Prostate gland (tissue), 2 donors: ENCODE data around the gene CUTA. TPM values are rescaled to one million over a fixed set of nuclear protein-coding genes. Genes with fewer than 3 reads are reported as not detected.

Experiments used
- DNase-seq: peaks from one replicate; pipeline ENCODE4 v3.0.0-alpha.2; 2019; ENCODE audit warnings: low spot score
- H3K27ac ChIP-seq, 2 donors: fragments of 200-600 bp; sonication (generic); 2 replicates each; pipeline ENCODE4 v1.5.1; 2017 to 2019
- H3K27me3 ChIP-seq: fragments of 200-600 bp; sonication (generic); replicated peaks from 2 replicates; pipeline ENCODE4 v1.5.1; 2019; ENCODE audit not compliant: insufficient read depth
- H3K36me3 ChIP-seq, 2 donors: fragments of 200-600 bp; sonication (generic); 1 replicate in 1 of 2; 2 replicates in 1 of 2; pipeline versions ENCODE4 v1.5.1 to v1.8.1; 2017 to 2019
- H3K4me1 ChIP-seq: fragments of 200-600 bp; sonication (generic); replicated peaks from 2 replicates; pipeline ENCODE4 v1.5.1; 2019
- H3K4me3 ChIP-seq, 2 donors: fragments of 200-600 bp; sonication (generic); 2 replicates each; pipeline ENCODE4 v1.5.1; 2017 to 2019
- H3K9me3 ChIP-seq: fragments of 200-600 bp; sonication (generic); 2 replicates; pipeline ENCODE4 v1.5.1; 2017
- CTCF ChIP-seq, 4 experiments: fragments of 200-600 bp in 2 of 4; fragments of 450-650 bp in 2 of 4; sonication (generic) in 2 of 4; IDR thresholded peaks; 1 replicate in 3 of 4; 2 replicates in 1 of 4; pipeline ENCODE4 v1.5.1; 2016 to 2019; ENCODE audit warnings: antibody characterized with exemption in 4 of 4, mild to moderate bottlenecking in 2 of 4, moderate library complexity in 2 of 4
- POLR2A ChIP-seq: fragments of 450-650 bp; IDR thresholded peaks from one replicate; pipeline ENCODE4 v1.6.1; 2016; ENCODE audit warnings: antibody characterized with exemption, mild to moderate bottlenecking
- POLR2AphosphoS5 ChIP-seq: sonication (generic); formaldehyde crosslinking; IDR thresholded peaks from one replicate; pipeline ENCODE4 v1.6.1; 2017; ENCODE audit warnings: antibody characterized with exemption
- WGBS: methylation state at CpG from one replicate; pipeline ENCODE4 v1.1.5; 2018; 5-methylcytosine and 5-hydroxymethylcytosine counted together
- intact Hi-C: fragments of 100-400 bp; cut with DNase I; formaldehyde crosslinking; loops from one replicate; pipeline ENCODE4 v1.14.2; 2022
- total RNA-seq, 2 donors: library from RNA; depleted of rRNA; stranded (reverse); fragments of >200 nt; gene quantifications; one replicate each; pipeline ENCODE4 v1.1.0, GENCODE V29; 2016

CUTA gene
- total RNA-seq, 2 donors from 2014 or later, result 189 to 260 TPM

DNA sequence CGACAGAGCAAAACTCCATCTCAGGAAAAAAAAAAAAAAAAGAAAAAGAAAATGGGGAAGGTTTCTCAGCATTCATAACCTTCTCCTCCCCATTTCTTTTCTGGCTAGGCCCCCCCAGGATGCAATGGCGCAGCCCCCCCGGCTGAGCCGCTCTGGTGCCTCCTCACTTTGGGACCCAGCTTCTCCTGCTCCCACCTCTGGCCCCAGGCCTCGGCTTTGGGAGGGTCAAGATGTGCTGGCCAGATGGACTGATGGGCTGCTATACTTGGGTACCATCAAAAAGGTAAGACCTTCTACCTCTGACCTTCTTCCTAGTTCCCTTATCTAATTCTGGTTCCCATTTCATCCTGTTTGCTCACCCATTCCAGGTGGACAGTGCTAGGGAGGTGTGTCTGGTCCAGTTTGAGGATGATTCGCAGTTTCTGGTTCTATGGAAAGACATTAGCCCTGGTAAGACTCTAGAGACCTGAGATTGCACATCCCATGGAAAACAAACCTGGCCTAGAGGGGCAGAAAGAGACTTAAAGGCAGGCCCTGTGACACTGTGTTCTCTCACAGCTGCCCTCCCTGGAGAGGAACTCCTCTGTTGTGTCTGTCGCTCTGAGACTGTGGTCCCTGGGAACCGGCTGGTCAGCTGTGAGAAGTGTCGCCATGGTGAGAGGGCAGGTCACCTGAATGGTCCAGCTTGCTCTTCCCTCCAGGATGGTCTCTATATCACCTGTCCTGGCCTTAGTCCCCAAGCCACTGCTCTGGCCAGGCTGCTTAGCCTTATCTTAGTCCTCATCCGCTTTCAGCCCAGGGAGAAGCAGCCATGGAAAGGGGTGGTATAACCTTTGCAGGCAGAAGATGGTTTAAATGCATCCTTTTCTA is 5.5 kb downstream of the CUTA start:
- Histone ChIP-seq H3K27me3 (no peaks in the 10 kb centered on the region), H3K36me3 (no peaks in the 10 kb centered on the region), H3K27ac (peak overlapping the region; percentile 100), H3K4me3 (peak overlapping the region in 1 of 2 donors; percentile 100), H3K4me1 (peaks cover 12% of the 10 kb centered on the region), H3K9me3 (no peaks in the 10 kb centered on the region)
- intact Hi-C loops, result loop anchor here (5.0 to 10.0 kb wide), 2 partner anchors 95 to 438 kb away; partner anchors contain the start of gene ZBTB22
- DNase-seq, result no peak
- TF ChIP-seq POLR2AphosphoS5 (no peak), CTCF (IDR thresholded peaks at IDR 0.05) (no peak), POLR2A (no peak)
- 85% methylated on average over 10 of the region's 10 CpGs for WGBS

DNA sequence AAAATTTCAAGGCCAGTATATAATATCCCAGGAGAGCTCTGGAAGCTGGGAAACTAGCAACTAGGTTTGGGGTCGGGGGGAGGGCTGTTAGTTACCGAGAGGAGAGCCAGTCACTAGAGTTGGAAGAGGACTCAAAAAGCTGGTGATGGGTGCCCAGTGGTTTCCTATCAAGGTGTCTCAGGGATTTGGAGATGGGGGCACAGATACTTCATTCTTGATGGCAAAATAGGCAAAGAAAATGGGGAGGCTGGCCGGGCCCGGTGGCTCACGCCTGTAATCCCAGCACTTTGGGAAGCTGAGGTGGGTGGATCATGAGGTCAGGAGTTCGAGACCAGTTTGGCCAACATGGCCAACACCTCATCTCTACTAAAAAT is 6.3 kb downstream of the CUTA start:
- H3K36me3 ChIP-seq, result no peaks in the 10 kb centered on the region
- H3K27me3 ChIP-seq, result no peaks in the 10 kb centered on the region
- intact Hi-C loops, result loop anchor here (5.0 to 10.0 kb wide), 2 partner anchors 94 to 437 kb away; partner anchors contain the start of gene ZBTB22
- no peak for DNase-seq
- H3K4me3 ChIP-seq, result peak overlapping the region; percentile 100
- TF ChIP-seq CTCF (IDR thresholded peaks at IDR 0.05) (no peak), POLR2A (no peak), POLR2AphosphoS5 (no peak)
- no peaks in the 10 kb centered on the region for H3K9me3 ChIP-seq
- WGBS, result 36% methylated on average over 6 of the region's 6 CpGs
- peaks cover 9% of the 10 kb centered on the region for H3K4me1 ChIP-seq
- H3K27ac ChIP-seq, result peak overlapping the region; percentile 100

DNA sequence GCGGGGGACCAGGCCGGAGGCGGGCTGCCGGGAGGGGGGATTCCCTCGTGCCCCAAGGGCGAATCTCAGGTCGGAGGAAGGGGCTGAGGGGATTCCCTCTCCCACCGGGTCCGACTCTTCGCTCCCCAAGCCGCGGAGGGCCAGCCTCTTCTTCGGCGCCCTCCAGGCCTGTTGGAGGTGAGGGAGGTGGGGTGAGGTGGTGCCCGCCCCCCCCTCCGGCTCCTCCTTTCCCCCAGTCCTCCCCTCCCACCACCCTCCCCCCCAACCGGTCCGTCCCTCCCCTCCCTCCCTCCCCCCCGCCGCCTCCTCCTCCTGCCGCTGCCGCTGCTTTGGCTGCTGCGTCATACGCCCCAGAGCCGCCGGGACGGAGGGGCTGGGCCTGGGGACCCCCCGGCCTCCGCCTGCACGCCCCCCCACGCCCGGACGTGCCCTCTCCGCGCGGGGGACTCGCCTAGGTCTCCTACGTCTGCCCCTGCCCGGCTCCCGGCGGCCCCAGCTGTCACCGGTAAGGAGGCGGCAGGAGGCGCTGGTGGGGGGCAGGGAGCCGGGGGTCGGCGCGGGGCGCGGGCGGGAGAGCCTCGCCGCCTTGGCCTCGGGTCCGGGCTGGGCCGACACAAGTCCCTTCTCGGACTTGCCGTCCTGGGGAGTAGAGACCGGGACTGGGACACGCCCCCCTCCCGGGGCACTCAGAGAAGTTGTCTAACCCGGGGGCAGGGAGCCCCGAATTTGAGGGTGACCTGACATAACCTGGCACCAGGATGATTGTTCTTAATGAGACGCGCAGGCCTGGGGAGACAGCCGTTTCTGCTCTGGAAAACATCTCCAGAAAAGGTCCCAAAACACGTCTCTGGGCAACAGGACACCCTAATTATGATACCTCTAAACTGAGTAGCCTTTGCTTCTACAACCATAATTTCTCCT is 6.9 kb downstream of the CUTA start, which contains the start of gene PHF1:
Gene PHF1, plus strand, starts transcription at position 304 of the 921 bp plus-strand sequence. CDS start 1,250 bp downstream, outside the sequence.
- H3K36me3 ChIP-seq, result no peaks in the 10 kb centered on the region
- 1% methylated on average over 38 of the region's 67 CpGs for WGBS
- DNase-seq, result peak; percentile 76
- H3K27me3 ChIP-seq, result no peaks in the 10 kb centered on the region
- H3K9me3 ChIP-seq, result no peaks in the 10 kb centered on the region
- H3K4me1 ChIP-seq, result peaks cover 6% of the 10 kb centered on the region
- peak within 1 kb of the TSS; percentile 100 for H3K27ac ChIP-seq
- peak; percentile 69 for TF ChIP-seq POLR2A
- no peak for TF ChIP-seq CTCF (IDR thresholded peaks at IDR 0.05)
- TF ChIP-seq POLR2AphosphoS5, result peak; percentile 29
- intact Hi-C loops, result loop anchor here (1.0 to 10.0 kb wide), 3 partner anchors 20 to 436 kb away; partner anchors contain the start of genes KIFC1 and ZBTB22
- H3K4me3 ChIP-seq, result peak within 1 kb of the TSS; percentile 100

- peak; percentile 98 for DNase-seq
- Histone ChIP-seq H3K36me3 (no peaks in the 10 kb centered on the region), H3K27me3 (no peaks in the 10 kb centered on the region), H3K4me1 (peaks cover 6% of the 10 kb centered on the region), H3K9me3 (no peaks in the 10 kb centered on the region), H3K4me3 (peak overlapping the region; percentile 100), H3K27ac (peak overlapping the region; percentile 100)
- intact Hi-C loops, result loop anchor here (1.0 to 10.0 kb wide), 3 partner anchors 19 to 435 kb away; partner anchors contain the start of genes KIFC1 and ZBTB22
- TF ChIP-seq POLR2AphosphoS5 (peak; percentile 95), CTCF (IDR thresholded peaks at IDR 0.05) (peak in 1 of 4 experiments; percentile 16), POLR2A (peak; percentile 95)
- WGBS, result under 1% methylated on average over 60 of the region's 65 CpGs
Measured at GRCh38 chr6:33410050-33410710, 7.7 kb downstream of the CUTA start.
